Gastroesophageal sphincter (tissue), 4 donors: ENCODE measurements around the gene DDX51. TPM values are rescaled to one million over a fixed set of nuclear protein-coding genes. Genes with fewer than 3 reads are reported as not detected.

Experiments used
- ATAC-seq: fragments of 150-250 bp; one replicate; pipeline ENCODE4 v1.9.1; 2016; ENCODE audit warnings: mild to moderate bottlenecking, moderate library complexity
- H3K27ac ChIP-seq, 4 donors: fragments of 200-600 bp; sonication (generic) in 3 of 4; 1 replicate in 3 of 4; 2 replicates in 1 of 4; pipeline ENCODE4 v1.5.1; 2016 to 2019
- H3K27me3 ChIP-seq: fragments of 200-600 bp; sonication (generic); one replicate; pipeline ENCODE4 v1.5.1; 2019
- H3K36me3 ChIP-seq, 2 donors: fragments of 200-600 bp; sonication (generic); one replicate each; pipeline ENCODE4 v1.5.1; 2019; ENCODE audit warnings: control low read depth in 1 of 2
- H3K4me1 ChIP-seq, 3 donors: fragments of 200-600 bp; sonication (generic); 1 replicate in 2 of 3; 2 replicates in 1 of 3; pipeline ENCODE4 v1.5.1; 2016 to 2019; ENCODE audit warnings: control low read depth in 2 of 3
- H3K4me3 ChIP-seq, 2 donors: fragments of 200-600 bp; sonication (generic); one replicate each; pipeline ENCODE4 v1.5.1; 2019; ENCODE audit warnings: mild to moderate bottlenecking in 1 of 2, moderate library complexity in 1 of 2
- H3K9me3 ChIP-seq, 3 donors: fragments of 200-600 bp; sonication (generic); one replicate each; pipeline ENCODE4 v1.5.1; 2017 to 2019; ENCODE audit warnings: control low read depth in 2 of 3
- CTCF ChIP-seq, 4 experiments: fragments of 200-600 bp in 2 of 4; fragments of 450-650 bp in 2 of 4; sonication (generic) in 1 of 4; IDR thresholded peaks; one replicate each; pipeline ENCODE4 v1.5.1; 2017 to 2019; ENCODE audit warnings: antibody characterized with exemption in 4 of 4, mild to moderate bottlenecking in 2 of 4, moderate library complexity in 2 of 4
- EP300 ChIP-seq: sonication (generic); formaldehyde crosslinking; IDR thresholded peaks from one replicate; pipeline ENCODE4 v1.6.1; 2017; ENCODE audit warnings: antibody characterized with exemption, mild to moderate bottlenecking
- POLR2A ChIP-seq, 2 donors: fragments of 450-650 bp; IDR thresholded peaks; one replicate each; pipeline ENCODE4 v1.6.1; 2017; ENCODE audit warnings: antibody characterized with exemption in 2 of 2, mild to moderate bottlenecking in 2 of 2, moderate library complexity in 1 of 2
- POLR2AphosphoS5 ChIP-seq: sonication (generic); formaldehyde crosslinking; IDR thresholded peaks from one replicate; pipeline ENCODE4 v1.6.1; 2017; ENCODE audit warnings: antibody characterized with exemption
- WGBS, 2 donors: methylation state at CpG; one replicate each; pipeline ENCODE4 v1.1.5; 2018; ENCODE audit warnings: low coverage in 1 of 2; 5-methylcytosine and 5-hydroxymethylcytosine counted together
- total RNA-seq, 4 donors: library from RNA; depleted of rRNA; stranded (reverse); fragments of >200 nt; gene quantifications; one replicate each; pipeline ENCODE4 v1.1.0, GENCODE V29; 2016

DDX51 gene
- total RNA-seq, 4 donors from 2014 or later = 4.8 to 14.7 (median 11.7) TPM

- Histone ChIP-seq H3K4me1 (peaks cover 0 to 11% (median 5%) of the 10 kb centered on the region in 3 donors), H3K27me3 (no peaks in the 10 kb centered on the region), H3K4me3 (peak overlapping the region in 1 of 2 donors; percentile 42), H3K9me3 (no peaks in the 10 kb centered on the region), H3K36me3 (peaks cover 0 to 49% of the 10 kb centered on the region in 2 donors), H3K27ac (no peak overlapping the region)
- WGBS, 2 donors = 94% methylated on average over 3 of the region's 21 CpGs; no CpG with 5 or more reads in 1 of the 2 donors
- no peak for TF ChIP-seq POLR2AphosphoS5
- no peak for TF ChIP-seq CTCF (IDR thresholded peaks at IDR 0.05)
- no peak for TF ChIP-seq EP300
- no peak for TF ChIP-seq POLR2A (IDR thresholded peaks at IDR 0.05)
- ATAC-seq = no peak
Observed at GRCh38 chr12:132154341-132154761, 10.2 kb upstream of the DDX51 start.

GRCh38 chr12:132153501-132154340, 9.6 kb upstream of the DDX51 start:
- WGBS, 2 donors = no CpG with 5 or more reads among the region's 41 CpGs
- Histone ChIP-seq H3K4me3 (peak overlapping the region in 1 of 2 donors; percentile 42), H3K36me3 (peaks cover 0 to 52% of the 10 kb centered on the region in 2 donors), H3K4me1 (peaks cover 0 to 11% (median 5%) of the 10 kb centered on the region in 3 donors), H3K9me3 (no peaks in the 10 kb centered on the region), H3K27ac (no peak overlapping the region), H3K27me3 (no peaks in the 10 kb centered on the region)
- ATAC-seq = peak; percentile 88
- no peak for TF ChIP-seq EP300
- peak in 3 of 4 experiments; percentile 86 to 97 (median 91) for TF ChIP-seq CTCF (IDR thresholded peaks at IDR 0.05)
- no peak for TF ChIP-seq POLR2A (IDR thresholded peaks at IDR 0.05)
- no peak for TF ChIP-seq POLR2AphosphoS5

- Histone ChIP-seq H3K27ac (no peak overlapping the region), H3K4me3 (no peak overlapping the region), H3K4me1 (peaks cover 0 to 11% (median 5%) of the 10 kb centered on the region in 3 donors), H3K27me3 (no peaks in the 10 kb centered on the region), H3K36me3 (peaks cover 0 to 52% of the 10 kb centered on the region in 2 donors), H3K9me3 (no peaks in the 10 kb centered on the region)
- no peak for ATAC-seq
- 89 to 94% methylated on average over 10 to 14 of the region's 20 CpGs for WGBS, 2 donors
- no peak for TF ChIP-seq EP300
- TF ChIP-seq POLR2A (IDR thresholded peaks at IDR 0.05) = no peak
- TF ChIP-seq POLR2AphosphoS5 = no peak
- TF ChIP-seq CTCF (IDR thresholded peaks at IDR 0.05) = no peak
Observed at GRCh38 chr12:132152953-132153352, 8.8 kb upstream of the DDX51 start.

- WGBS, 2 donors = no CpG with 5 or more reads among the region's 9 CpGs
- Histone ChIP-seq H3K36me3 (peaks cover 0 to 52% of the 10 kb centered on the region in 2 donors), H3K27ac (no peak overlapping the region)
Observed at GRCh38 chr12:132152411-132152821, 8.3 kb upstream of the DDX51 start.

More at GRCh38 chr12:132152411-132152821, 8.3 kb upstream of the DDX51 start:
- H3K4me3 ChIP-seq = no peak overlapping the region
- no peak for TF ChIP-seq POLR2A (IDR thresholded peaks at IDR 0.05)
- TF ChIP-seq EP300 = no peak
- TF ChIP-seq CTCF (IDR thresholded peaks at IDR 0.05) = no peak
- TF ChIP-seq POLR2AphosphoS5 = no peak
- H3K4me1 ChIP-seq = peaks cover 0 to 11% (median 5%) of the 10 kb centered on the region in 3 donors
- H3K9me3 ChIP-seq = no peaks in the 10 kb centered on the region
- H3K27me3 ChIP-seq = no peaks in the 10 kb centered on the region
- ATAC-seq = no peak
